ENCODE data around the gene CKB.

- no peak for TF ChIP-seq OSR1 (CRISPR knock-in tag; IDR thresholded peaks at IDR 0.05)
- no peak for TF ChIP-seq ARNTL (CRISPR knock-in tag; IDR thresholded peaks at IDR 0.05; ENCODE audit: borderline replicate concordance, low read depth)
- TF ChIP-seq ZNF8 (CRISPR knock-in tag; IDR thresholded peaks at IDR 0.05), result no peak
Measured at GRCh38 chr14:103562179-103562428, 39.5 kb upstream of the CKB start.

Measured in SK-N-SH treated with all-trans-retinoic acid at 6 μM for 48 hours (cell line).